SK-N-MC (cell line): ENCODE results near the gene MLNR.

Experiments used
- EZH2 ChIP-seq: fragments of 200-600 bp; sonication (generic); IDR thresholded peaks from one replicate; pipeline ENCODE4 v1.6.1; 2017; ENCODE audit warnings: antibody characterized with exemption
- POLR2AphosphoS5 ChIP-seq: IDR thresholded peaks from 2 replicates; pipeline ENCODE4 v1.6.1; 2012; ENCODE audit warnings: mild to moderate bottlenecking, low read depth, low read length, borderline replicate concordance

DNA sequence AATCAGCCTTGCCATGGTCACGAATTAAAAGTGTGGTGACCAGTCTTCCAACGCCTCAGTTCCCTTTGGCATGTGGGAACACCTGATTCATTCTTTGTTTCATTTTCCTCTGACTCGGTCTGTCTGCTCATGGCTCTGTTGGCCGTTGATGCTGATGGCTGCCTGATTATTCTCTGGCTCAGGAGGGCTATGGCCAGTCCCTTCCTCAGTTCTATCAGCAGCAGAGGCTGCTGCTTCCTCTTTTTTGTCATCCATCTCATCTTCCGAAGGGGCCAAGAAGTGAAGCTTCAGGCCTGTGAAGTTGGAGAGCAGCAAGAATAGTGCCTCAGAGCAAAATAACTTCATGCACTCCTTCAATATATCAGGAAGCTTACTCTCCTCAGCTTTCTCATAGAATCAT lies 9.5 kb upstream of the MLNR start:
- no peak for TF ChIP-seq EZH2
- TF ChIP-seq POLR2AphosphoS5, result no peak
